HG03064 (cell line): ENCODE results near the gene CCDC195.
"Not testable (repeated sequence)": the region's sequence is repeated elsewhere in the genome, so short reads cannot be mapped to it uniquely, and the experiment has no call there.

Experiments
- ATAC-seq: cut with Tn5 transposase; IDR thresholded peaks from one replicate; pipeline ENCODE4 v1.9.1; 2021; ENCODE audit warnings: low read depth; ENCODE audit not compliant: unreplicated experiment

Gene CCDC195

DNA sequence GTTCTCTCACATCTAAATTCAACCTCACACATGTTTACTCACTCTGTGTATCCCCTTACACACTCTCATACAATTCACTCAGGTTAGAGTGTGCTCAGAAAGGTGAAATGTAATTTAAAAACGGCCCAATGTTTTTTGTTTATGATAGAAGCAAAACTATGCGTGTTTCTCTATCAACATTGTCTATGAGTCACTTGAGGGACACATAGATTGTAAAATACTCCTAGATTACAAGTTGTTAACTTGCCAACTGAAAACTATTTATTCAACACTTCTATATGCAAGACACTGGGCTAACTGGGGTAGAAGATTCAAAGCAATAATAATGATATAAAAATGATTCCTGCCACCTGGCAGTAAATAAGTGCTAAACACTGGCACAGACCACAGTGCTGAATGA, 24.6 kb downstream of the CCDC195 start:
- no peak for ATAC-seq

DNA sequence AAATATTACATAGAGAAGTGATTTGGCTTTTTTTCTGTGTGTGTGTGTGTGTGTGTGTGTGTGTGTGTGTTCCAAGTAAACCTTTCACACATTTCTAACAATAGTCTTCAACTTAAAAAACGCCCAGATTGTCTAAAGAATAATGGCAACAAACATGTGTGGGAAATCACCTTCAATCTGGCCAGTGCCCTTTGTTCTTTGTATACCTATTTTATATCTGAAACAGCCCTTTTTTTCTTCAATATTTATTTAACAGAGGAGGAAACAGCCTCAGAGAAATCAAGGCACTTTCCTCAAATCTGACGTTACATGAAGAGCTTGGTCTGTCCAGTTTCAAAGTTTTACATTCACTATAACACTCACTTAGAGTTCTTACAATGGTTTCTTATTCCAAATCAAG, 25.3 kb downstream of the CCDC195 start:
- no peak for ATAC-seq

DNA sequence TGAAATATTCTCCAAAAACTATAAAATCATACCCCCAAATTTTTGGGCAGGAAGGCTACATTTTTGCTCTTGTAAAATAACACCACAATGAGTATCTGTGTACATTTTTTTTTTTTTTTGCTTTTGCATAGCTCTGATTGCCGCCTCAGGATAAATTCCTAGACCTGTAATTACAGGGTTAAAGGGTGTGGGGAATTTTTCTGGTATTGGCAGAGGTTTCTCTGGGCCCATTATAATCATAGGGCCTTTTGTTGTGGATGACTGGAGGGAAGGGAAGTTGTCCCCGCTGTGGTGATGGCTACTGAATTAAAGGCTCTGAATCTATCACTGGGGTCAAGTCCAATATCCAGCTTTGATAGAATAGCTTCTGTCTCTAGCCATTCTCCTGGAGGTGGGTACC, 26.6 kb downstream of the CCDC195 start:
- ATAC-seq = no peak

DNA sequence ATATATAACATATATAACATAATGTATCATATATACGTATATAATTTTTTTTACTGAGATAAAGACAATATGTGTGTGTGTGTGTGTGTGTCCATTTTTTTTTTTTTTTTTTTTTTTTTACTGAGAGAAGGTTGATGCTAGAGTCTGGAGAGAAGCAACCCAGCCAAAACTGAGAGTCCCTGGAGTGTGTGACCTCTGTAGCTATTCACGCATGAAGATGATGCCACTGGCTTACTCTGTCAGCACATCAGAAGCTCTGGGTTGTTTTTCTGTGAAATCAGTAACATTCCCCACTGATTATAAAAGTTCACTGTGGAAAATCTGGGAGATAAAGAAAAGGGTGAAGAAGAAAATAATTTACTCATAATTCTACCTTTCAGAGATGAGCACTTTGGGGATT, 27.2 kb downstream of the CCDC195 start:
- no peak for ATAC-seq

DNA sequence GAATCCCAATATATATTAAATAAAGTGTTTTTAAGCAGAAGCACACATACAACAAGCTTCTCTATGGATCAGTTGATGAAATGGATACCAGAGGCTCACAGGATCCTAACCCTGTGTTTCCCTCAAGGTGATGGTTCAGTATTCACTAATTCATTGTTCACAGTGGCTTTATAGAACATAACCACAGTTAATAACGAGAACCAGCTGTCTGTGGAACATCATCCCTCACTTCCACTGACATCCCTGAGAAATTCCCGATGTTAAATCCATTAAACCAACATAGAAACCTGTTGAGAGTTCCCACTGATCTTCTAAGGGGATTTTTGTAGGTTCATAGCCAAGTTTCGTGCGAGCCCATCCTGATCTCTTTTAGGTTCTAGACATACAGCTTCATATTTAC, 29.0 kb downstream of the CCDC195 start:
- ATAC-seq = no peak

DNA sequence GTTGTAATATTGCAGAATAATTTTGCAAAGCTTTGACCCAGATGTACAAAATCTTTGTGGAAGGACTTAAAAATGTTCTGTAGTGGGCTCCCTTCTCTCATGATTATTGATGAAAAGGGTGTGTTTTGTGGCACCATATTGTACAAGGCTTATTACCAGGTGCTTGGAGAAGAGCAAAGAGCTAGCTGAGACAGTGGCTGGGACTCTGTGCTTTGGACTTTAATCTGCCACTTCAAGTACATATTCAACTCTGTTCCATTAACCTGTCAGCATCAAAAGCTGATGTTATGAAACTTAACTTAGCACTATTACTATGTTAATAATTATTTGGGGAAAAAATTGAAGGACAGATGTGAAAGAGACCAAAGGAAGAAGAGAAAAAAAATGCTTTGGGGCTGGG, 31.0 kb downstream of the CCDC195 start:
- no peak for ATAC-seq

DNA sequence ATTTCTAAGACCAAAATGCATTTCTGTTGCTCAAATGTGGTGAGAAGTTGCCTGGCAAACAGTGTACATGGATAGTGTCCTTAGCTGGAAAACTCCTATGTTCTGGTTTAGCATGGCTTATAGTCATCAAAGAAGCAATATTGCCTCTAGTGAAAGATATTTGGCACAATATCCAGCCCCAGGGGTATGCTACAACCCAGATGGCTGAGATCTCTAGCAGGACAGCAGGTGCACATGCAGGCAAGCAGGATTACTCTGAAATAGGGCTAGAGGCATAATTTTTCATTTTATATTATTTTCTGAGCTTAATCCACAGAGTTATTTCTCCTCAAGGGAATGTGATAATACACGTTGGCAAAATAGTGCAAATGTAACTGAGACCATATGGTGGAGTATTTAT, 34.0 kb downstream of the CCDC195 start:
- no peak for ATAC-seq

DNA sequence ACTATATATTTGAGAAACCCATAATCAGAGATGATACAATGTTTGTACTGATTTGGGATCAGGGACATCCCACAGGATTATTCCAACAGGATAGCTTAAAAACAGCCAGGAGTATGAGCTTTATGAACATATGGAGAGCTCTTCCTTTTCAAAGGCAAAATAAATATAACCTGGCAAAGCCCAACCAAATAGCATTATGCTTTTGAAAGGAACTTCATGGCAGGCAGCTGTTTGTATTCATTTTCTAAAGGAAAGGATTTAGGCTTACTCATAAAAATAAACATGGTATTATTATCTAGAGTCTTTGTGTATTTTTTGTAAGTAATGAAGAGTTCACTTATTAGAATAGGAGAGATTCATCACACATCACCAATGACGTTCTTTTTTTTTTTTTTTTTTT, 44.4 kb downstream of the CCDC195 start:
- no peak for ATAC-seq

DNA sequence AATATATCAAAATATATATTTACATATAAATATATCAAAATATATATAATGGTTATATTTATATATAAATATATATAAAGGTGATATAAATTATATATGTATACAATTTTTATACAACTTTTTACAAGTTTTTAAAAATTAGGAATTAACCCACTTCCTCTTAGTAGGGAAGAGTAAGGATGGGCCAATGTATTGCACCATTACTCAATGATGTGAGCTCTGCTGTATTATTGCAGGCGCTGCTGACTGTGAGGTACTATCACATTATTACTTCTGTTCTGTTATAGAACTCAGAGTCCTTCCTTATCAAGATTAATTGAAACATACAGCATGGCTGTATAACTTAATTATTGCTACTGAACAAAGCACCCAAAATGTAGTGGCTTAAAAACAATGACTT, 46.0 kb downstream of the CCDC195 start:
- no peak for ATAC-seq

DNA sequence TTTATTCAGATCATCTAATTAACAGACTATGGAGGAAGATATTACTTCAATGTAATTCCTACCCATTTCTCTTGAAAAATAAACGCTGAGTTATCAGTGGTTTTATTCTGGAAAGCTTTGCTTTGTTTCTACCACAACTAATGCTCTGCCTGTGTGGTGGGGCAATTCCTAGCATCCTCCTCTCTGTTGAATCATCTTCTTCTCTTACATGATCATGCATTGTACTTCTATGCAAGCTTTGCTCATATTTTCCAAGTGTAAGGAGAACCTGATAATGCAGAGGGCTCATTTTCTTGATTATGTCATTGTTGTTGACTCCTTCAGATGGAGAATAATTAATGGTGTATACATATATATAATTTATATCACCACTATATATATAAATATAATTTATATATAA, 46.7 kb downstream of the CCDC195 start:
- ATAC-seq = no peak

DNA sequence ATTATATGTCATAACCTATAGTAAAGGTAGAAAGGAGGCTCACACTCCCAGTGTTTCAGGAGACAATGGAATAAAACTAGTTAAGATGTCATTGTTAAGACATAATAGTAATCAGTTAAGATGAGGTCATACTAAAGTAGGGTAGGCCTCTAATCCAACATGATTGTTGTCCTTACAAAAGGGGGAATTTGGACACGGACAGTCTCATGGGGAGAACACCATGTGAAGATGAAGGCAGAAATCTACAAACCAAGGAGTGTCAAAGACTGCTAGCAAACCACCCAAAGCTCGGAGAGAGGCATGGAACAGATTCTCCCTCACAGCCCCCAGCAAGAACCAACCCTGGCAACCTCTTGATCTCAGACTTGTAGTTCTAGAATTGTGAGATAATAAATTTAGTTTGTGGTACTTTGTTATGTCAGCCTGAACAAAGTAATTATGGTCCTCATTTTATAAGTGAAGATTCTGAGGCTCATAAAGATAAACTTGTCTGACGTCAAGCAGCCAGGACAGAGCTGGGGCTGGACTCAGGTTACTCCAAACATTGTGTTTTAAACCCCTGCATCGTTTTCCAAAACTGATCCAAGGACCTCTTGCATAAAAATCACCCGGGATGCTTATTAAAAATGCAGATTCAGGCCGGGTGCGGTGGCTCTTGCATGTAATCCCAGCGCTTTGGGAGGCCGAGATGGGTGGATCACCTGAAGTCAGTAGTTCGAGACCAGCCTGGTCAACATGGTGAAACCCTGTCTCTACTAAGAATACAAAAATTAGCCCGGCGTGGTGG, 47.8 kb downstream of the CCDC195 start:
- no peak for ATAC-seq

DNA sequence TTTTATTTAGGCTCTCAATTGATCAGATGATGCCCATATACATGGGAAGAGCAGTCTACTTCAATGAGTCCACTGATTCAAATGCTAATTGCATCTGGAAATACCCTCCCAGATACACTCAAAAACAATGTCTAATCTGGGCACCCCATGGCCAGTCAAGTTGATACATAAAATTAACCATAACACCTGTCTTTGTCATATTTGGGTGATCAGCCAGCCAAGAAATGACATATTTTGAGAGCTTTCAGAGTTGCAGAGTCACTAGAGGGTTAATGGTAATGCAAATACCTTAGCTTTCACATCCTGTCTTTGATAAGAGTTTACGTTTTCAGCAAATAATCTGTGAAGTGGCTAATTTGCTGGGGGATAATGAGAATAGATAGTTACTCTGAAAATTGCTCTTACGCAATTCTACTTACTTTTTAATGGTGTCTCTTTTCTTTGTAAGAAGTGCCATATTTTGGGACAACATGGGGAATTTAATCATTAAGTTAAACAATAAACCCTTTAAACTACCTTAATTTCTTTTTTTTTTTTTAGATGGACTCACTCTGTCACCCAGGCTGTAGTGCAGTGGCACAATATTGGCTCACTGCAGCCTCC, 49.1 kb downstream of the CCDC195 start:
- peak; percentile 99 for ATAC-seq

DNA sequence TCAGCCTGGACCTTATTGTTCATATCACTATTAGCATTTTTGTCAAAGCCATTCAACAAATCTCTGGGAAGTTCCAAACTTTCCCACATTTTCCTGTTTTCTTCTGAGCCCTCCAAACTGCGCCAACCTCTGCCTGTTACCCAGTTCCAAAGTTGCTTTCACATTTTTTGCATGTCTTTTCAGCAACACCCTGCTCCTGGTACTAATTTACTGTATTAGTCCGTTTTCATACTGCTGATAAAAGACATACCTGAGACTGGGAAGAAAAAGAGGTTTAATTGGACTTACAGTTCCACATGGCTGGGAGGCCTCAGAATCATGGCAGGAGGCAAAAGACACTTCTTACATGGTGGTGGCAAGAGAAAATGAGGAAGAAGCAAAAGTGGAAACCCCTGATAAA, 52.8 kb downstream of the CCDC195 start:
- ATAC-seq = not testable (repeated sequence)

DNA sequence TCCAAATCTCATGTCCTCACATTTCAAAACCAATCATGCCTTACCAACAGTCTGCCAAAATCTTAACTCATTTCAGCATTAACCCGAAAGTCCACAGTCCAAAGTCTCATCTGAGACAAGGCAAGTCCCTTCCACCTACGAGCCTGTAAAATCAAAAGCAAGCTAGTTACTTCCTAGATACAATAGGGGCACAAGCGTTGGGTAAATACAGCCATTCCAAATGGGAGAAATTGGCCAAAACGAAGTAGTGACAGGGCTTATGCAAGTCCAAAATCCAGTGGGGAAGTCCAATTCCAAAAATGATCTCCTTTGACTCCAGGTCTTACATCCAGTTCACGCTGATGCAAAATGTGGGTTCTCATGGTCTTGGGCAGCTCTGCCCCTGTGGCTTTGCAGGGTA, 54.5 kb downstream of the CCDC195 start:
- ATAC-seq = not testable (repeated sequence)

DNA sequence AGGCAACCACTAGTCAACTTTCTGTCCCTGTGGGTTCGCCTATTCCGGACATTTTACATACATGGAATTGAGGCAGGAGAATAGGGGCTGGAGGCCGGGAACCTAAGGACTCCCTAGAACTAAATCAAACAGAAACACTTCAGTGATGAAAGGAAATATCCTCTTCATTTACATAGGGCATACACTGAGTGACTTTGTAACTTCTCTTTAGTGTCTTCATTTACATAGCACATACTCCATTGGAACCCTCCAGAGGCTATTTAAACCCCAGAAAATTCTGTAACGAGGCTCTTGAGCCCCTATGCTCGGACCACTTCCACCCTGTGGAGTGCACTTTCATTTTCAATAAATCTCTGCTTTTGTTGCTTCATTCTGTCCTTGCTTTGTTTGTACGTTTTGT, 56.5 kb downstream of the CCDC195 start:
- ATAC-seq = no peak

DNA sequence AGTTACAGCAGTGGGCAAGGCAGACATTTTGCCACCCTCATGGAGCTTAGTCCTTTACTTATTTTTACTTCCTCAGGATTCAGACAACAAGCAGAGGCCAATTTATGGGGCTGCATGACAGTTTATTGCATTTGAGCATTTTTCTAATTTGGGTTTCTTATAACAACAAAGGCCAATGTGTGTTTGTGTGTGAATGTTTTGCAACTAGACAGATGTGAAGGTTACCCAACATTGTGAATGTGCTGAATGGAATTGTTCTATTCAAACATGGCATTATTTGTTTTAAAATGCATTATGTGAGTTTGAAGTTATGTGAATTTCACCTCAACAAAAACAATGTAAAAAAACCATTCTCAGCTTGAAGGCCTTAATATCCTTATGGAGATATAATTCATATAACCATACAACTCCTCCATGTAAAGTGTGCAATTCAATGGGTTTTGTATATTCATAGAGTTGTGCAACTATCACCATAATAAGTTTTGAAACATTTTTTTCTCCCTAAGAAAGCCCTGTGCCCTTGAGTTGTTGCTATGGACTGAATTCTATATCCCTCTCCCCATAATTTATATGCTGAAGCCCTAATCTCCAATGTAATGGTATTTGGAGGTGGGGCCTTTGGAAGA, 57.3 kb downstream of the CCDC195 start:
- ATAC-seq = no peak

DNA sequence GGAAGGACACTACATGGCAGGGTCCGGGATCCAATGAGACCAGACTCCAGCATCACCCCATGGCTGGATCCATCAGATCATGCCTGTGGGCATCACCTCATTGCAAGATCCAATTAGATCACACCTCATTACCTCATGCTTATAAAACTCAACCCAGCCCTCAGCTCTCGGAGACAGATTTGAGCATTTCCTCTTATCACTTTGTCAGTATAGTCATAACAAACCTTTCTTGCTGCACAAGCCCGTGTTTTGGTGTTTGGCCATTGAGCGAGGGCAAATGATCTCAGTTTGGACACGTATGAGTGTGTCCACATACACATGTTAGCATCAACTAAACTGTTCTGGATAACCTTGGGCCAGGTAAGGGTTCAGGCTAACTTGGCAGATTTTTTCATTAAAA, 58.8 kb downstream of the CCDC195 start:
- ATAC-seq = no peak

DNA sequence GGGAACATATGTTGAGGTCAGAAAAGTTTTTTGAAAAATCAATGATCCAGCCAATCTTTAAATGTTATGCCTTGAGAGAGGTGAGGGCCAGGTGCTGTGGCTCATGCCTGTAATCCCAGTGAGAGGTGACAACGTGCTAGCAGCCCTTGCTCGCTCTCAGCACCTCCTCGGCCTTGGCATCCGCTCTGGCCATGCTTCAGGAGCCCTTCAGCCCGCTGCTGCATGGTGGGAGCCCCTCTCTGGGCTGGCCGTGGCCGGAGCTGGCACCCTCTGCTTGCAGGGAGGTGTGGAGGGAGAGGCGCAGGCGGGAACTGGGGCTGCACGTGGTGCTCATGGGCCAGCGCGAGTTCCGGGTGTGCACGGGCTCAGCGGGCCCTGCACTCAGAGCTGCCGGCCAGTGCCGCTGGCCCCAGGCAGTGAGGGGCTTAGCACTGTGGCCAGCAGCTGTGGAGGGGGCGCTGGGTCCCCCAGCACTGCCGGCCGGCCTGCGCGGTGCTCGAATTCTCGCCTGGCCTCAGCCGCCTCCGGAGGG, 61.1 kb downstream of the CCDC195 start:
- no peak for ATAC-seq
